BE2C (cell line): Measurements from ENCODE around the gene ACTL8.

Experiments used
- DNase-seq: peaks from one replicate; pipeline ENCODE4 v3.0.0-alpha.2; 2020
- H3K27me3 ChIP-seq: fragments of 250-450 bp; sonication (Bioruptor Pico); 2 replicates; pipeline ENCODE4 v1.5.1; 2020; ENCODE audit warnings: mild to moderate bottlenecking
- H3K36me3 ChIP-seq: fragments of 250-450 bp; sonication (Bioruptor Pico); 2 replicates; pipeline ENCODE4 v1.5.1; 2020; ENCODE audit warnings: mild to moderate bottlenecking
- H3K4me1 ChIP-seq: fragments of 250-450 bp; sonication (Bioruptor Pico); 2 replicates; pipeline ENCODE4 v1.5.1; 2020
- H3K4me3 ChIP-seq: 2 replicates; pipeline ENCODE4 v1.5.1; 2011; ENCODE audit warnings: low read depth, low read length
- H3K9me3 ChIP-seq: fragments of 250-450 bp; sonication (Bioruptor Pico); 2 replicates; pipeline ENCODE4 v1.5.1; 2020
- CTCF ChIP-seq: IDR thresholded peaks from 2 replicates; pipeline ENCODE4 v1.5.1; 2012; ENCODE audit warnings: mild to moderate bottlenecking, low read depth, low read length

ACTL8 gene

GRCh38 chr1:17820198-17820597, 65.1 kb downstream of the ACTL8 start:
- Histone ChIP-seq H3K36me3 (no peaks in the 10 kb centered on the region), H3K9me3 (no peaks in the 10 kb centered on the region), H3K27me3 (no peaks in the 10 kb centered on the region), H3K4me1 (no peaks in the 10 kb centered on the region), H3K4me3 (no peak overlapping the region)
- DNase-seq: no peak
- TF ChIP-seq CTCF: no peak

GRCh38 chr1:17822741-17823426, 67.8 kb downstream of the ACTL8 start:
- Histone ChIP-seq H3K4me1 (no peaks in the 10 kb centered on the region), H3K4me3 (no peak overlapping the region), H3K9me3 (no peaks in the 10 kb centered on the region), H3K27me3 (no peaks in the 10 kb centered on the region), H3K36me3 (no peaks in the 10 kb centered on the region)
- no peak for TF ChIP-seq CTCF
- no peak for DNase-seq

GRCh38 chr1:17825273-17826164, 70.4 kb downstream of the ACTL8 start:
- Histone ChIP-seq H3K4me1 (no peaks in the 10 kb centered on the region), H3K4me3 (no peak overlapping the region), H3K9me3 (no peaks in the 10 kb centered on the region), H3K27me3 (no peaks in the 10 kb centered on the region), H3K36me3 (no peaks in the 10 kb centered on the region)
- DNase-seq: no peak
- TF ChIP-seq CTCF: no peak

- TF ChIP-seq CTCF: peak; percentile 62
- DNase-seq: peak; percentile 61
- Histone ChIP-seq H3K4me1 (no peaks in the 10 kb centered on the region), H3K4me3 (no peak overlapping the region), H3K9me3 (no peaks in the 10 kb centered on the region), H3K36me3 (no peaks in the 10 kb centered on the region), H3K27me3 (no peaks in the 10 kb centered on the region)
Measured at GRCh38 chr1:17826165-17826488, 71.0 kb downstream of the ACTL8 start.

- Histone ChIP-seq H3K27me3 (no peaks in the 10 kb centered on the region), H3K4me3 (no peak overlapping the region), H3K9me3 (no peaks in the 10 kb centered on the region), H3K4me1 (no peaks in the 10 kb centered on the region), H3K36me3 (no peaks in the 10 kb centered on the region)
- DNase-seq: no peak
- no peak for TF ChIP-seq CTCF
Measured at GRCh38 chr1:17828991-17829390, 73.9 kb downstream of the ACTL8 start.

GRCh38 chr1:17829579-17829978, 74.4 kb downstream of the ACTL8 start:
- H3K27me3 ChIP-seq: no peaks in the 10 kb centered on the region
- TF ChIP-seq CTCF: no peak
- DNase-seq: no peak

More at GRCh38 chr1:17829579-17829978, 74.4 kb downstream of the ACTL8 start:
- no peaks in the 10 kb centered on the region for H3K9me3 ChIP-seq
- H3K4me3 ChIP-seq: no peak overlapping the region
- peaks cover 3% of the 10 kb centered on the region; the same call in 1 of the 2 replicates for H3K4me1 ChIP-seq
- H3K36me3 ChIP-seq: no peaks in the 10 kb centered on the region
